KG1 (cell line): ENCODE data around the gene GALNT10.

ENCODE experiments used
- DNase-seq: peaks from one replicate; lab custom pipeline; 2025; lab: John Stamatoyannopoulos, UW

The GALNT10 gene

DNA sequence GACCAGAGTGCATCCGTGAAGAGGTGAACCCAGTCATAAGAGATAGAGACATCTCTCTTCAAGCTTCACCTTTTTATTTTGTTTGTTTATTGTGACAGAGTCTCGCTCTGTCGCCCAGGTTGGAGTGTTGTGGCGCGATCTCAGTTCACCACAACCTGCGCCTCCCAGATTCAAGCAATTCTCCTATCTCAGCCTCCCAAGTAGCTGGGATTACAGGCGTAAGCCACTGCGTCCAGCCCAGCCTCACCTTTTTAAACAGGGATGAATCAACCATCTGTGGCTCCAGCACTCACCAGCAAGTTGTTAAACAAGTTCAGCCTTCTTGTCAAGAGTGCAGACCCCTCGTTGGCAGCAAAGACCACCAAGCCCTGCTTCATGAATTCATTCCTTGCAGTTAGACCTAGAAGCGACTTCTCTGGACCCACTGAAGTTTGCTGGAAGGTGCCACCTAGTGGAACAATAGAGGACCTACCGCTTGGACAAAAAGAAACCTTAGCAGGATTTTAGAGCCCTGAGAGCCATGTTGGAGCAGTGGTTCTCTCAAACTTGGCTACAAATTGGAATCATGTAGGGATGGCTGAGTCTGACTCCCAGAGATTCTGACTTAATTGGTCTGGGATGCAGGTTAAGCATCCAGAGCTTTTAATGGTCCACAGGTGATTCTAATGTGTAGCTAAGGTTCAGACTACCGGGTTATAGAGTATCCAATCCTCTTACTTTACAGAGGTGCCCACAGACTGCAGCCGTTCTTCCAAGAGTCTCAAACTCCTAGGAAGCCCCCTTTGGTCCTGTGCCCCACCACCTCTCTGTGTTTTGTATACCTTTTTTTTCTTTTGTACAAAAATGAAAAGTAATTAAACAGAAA is 10.5 kb upstream of the GALNT10 start:
- DNase-seq: no peak

DNA sequence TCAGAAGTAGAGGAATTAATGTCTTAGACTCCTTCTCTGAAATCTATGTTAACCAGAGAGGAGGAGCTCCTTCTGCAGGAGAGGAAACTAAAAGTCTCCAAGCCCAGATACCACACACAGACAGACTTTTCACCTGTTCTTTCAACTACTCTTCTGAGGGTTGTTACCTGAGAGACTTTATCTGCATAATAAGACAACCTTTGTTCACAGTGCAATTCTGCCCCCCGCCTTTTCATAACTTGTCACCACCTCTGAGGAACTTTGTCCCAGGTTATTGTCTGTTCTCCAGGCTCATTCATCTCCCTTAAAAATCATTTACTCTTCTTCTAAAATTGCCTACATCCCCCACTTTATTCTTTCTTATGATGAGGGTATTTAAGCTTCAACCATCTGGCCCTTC is 9.4 kb upstream of the GALNT10 start:
- DNase-seq: no peak

DNA sequence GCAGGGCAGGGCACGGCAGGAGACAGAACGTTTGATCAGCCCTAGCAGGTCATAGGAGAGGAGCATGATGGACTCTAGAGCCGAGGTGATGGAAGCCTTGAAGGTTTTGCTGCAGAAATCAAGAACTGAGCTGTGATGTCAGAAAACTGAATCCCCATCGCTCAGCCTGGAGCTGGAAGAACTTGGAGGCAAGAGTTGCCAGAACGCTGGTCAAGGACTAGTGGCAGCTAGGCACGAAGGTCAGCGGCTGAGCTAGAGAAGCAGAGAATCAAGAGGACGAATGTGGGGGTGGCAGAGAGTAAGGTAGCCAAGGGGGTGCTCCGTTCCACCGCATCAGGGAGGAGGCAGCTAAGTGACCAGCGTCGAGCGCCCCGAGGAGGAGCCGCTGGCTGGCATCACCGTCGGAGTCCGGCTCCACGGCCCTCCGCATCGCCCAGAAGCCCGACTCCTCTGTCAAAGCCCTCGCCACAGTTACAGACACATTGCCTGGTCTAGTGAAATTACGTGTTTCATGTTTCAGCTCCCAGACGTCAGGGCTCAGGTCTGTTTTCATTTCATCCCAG is 1.2 kb upstream of the GALNT10 start:
- DNase-seq: no peak

DNA sequence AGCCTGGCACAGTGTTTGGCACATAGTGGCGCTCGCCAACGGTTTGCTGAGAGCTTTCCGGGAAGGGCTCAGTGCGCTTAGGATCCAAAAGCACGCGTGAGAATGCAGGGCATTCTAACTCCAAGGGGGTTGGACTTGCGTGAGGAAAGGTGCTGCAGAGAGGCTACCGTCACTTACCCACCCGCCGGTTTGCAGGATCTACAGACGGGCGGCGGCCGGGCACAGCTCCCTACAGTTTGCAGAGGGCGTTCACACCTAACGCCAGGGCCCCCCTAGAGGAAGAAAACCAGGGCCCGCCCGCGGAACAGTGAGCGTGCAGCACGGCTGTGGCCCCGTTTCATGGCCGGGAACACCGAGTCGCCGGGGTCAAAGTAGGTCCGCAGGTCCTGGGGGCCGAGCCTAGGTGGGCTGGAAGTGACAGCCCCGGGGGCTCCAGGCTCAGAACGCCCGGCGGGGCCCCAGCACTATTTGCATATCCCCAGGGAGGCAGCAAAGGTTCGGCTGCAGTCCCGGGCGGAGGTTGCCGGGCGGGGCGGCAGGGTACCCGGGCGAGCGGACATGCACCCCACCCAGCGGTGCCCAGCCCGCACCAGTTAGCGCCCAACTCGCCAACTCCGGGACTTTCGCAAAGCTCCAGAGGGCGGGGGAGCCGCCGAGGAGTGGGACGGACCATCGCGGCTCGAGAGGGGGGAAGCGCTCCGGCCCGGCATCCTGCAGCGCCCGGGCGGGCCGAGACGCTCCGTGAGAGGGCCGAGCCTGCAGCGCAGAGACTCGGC is 526 bp upstream of the GALNT10 start:
- peak; percentile 11 for DNase-seq

DNA sequence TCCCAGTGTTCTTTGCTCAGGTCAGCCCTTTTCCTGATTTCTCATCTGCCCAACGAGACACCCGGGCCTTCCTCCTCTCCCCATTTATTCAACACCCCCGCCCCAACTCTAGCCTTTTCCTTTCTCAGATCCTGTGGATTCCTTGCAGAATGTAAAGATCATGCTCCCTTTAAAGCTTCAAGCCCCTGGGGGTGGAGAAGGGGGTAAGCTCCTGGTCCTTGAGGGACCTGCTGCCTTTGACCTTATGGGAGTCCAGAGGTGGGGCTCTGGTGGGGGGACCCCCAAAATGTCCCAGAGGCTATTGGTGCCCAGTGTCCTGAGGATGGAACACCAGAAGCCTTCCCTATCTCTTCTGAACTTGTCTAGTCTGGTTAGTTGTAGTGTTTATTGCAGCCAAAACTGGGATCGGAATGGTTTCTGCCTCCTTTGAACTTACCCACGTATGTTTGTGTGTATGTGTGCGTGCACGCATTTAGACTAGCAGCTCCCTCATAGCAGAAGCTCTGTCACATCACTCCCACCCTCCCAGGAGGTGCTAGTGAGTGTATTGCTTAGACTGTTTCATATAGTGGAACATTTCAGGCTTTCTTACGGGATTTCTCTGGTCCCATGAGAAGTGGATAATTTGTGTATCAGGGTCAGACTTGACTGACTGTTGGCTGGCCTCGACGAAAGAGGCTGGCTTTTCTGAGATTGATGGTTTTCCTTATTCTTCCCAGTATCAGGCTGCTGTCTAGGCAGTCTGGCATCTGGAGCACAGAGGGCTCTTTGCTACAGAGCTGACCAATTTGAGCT is 1.1 kb downstream of the GALNT10 start:
- DNase-seq: no peak

DNA sequence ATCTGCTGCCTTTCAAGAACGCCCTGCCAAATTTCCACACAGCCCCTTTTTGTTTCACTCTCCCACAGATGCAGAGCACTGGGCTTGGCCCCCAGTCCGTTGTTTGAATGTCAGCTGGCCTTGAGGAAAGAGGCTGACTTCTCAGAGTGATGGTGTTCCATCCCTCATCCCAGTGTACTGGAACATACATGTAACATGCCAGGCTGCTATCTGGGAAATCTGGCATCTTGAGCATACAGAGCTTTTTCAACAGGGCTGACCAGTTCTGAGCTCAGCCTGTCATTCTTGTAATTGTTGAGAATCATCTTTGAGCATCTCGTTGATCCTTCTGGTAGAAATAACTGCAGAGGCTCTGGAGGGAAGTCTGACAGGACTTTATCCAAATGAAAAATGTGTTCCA is 2.8 kb downstream of the GALNT10 start:
- DNase-seq: no peak

DNA sequence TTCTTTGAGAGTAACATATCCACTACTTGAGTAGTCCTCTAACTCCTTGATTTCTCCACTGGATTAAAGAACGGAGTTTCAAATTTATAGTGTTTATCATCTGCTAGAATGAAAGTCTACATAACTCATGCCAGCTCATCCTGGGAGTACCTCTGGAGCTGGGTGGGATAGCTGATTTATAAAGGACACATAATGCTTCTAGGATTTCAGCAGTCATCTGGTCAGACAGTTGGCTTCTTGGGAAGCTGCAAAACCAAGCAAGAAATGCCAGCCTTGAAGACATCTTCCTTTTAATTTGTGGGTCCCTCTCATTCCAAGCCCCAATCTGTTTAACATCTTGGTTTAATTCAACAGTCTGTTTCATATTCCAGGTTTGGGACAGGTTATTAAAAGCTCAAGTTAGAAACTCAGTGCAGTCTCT is 3.2 kb downstream of the GALNT10 start:
- no peak for DNase-seq

DNA sequence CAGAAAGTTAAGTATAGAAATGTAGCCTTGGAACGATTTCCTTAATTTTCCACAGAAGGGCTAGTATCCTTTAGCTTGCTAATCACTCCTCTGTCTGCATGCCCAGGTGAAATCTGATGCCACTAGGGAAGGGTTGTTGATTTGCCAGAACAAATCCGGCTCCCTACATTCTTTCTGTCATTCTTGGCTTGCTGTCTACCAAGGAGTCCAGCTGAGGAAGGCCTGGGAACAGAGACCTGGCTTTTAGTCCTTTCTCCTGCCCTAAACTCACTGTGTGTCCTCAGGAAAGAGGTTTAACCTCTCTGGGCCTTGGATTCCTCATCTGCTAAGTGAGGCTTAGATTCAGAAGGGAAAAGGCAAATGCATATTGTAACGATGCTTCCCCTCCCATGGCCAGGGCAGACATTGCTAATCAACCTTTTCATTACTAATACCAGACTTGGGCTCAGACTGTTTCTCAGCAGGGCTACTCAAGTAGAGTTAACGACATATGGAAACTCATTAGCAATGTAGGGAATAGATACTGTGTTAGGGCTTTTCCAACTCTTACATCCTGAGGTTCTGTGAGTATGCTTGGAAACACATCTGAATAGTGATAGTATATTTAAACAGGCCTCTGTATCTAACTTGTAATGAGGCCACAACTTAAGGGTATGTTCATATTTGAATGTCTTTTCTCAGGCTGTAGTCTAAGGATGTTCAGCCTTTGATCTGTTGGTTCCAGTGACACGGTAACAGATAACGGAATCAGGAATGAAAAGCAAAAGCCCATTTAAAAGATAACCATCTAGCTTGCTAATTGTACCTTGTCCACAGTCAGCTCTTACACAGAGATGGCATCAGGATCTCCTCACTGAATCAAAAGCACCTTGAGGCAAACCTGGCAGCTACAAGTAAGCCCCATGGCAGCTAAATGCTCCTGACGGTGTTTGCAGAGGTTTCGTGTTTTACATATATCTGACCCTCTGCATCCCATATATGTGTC is 4.1 kb downstream of the GALNT10 start:
- DNase-seq: no peak

DNA sequence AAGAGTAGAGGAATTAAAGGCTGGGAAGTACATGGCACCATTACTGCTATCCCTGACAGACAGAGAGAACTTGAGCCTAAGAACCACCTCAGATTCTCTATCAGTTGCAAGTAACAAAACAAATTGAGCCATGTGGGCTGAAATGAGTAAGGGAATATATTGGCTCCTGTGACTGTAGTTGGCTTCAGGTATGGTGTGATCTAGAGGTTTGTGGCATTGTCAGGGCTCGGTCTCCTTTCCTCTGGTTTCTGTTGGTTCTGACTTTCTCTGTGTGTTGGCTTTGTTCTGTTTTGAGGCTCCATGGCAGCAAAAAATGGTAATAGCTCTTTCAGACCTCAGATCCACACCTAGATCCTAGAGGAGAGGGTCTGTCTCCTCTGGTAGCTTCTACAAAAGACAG is 5.7 kb downstream of the GALNT10 start:
- no peak for DNase-seq

DNA sequence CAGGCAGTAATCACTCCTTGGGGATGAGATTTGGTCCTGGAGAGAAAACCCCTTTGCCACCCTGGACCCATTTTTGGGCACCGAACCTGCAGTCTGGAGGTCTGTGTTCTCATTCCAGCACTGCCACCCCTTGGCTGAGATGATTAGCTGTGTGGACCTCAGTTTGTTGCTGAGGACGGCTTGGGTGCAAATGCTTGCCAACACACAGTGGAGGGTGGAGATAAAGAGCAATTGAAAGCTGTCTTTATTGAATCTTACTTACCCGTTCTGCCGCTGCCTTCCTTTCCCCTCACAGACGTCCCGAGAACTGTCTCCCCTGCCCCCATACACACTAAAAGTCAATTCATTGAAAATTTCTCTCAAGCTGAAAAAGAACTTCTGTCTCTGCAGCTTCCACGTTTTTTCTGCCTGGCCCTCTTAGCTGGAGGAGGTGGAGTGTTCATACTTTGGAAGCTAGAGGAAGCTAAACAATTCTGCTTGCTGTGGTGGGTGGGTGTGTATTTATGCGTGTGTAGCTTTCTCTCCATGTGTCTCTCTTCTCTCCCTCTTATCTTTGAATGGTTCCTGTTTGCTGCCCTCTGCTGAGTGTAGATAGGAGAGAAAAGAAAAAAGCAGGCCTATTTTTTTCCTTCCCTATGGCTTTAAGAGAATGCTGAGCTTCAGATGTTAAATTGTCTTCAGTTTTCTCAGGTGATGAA is 6.6 kb downstream of the GALNT10 start:
- no peak for DNase-seq

DNA sequence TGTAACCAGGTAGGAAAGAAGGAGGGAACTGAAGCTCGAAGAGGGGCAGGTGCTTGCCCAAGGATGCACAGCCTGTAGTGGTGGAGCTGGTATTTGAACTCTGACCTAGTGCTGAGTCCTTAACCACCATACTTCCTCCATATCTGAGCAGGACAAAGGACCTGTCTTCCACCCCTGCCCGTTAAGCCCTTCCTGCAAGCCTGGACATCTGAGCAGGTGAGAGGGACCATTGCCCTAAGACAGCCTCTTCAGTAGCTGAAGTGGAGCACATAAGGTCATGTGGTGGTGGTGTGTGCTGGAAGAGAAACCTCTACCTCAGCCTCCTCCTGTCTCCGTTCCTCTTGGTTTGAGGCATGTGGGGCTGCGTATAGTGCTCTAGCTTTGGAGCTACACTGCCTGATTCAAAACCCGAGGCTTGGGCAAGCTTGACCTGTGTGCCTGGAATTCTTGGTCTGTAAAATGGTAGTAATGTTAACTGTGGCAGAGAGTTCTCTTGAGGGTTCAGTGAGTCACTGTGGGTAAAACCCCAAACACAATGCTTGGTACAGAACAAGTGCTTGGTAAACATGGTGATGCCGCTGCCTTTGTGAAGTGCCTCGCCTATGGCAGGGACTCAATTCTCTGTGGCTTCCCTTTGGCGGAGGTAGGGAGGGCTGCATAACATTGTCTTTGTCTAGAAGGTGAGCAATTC is 7.4 kb downstream of the GALNT10 start:
- DNase-seq: no peak

DNA sequence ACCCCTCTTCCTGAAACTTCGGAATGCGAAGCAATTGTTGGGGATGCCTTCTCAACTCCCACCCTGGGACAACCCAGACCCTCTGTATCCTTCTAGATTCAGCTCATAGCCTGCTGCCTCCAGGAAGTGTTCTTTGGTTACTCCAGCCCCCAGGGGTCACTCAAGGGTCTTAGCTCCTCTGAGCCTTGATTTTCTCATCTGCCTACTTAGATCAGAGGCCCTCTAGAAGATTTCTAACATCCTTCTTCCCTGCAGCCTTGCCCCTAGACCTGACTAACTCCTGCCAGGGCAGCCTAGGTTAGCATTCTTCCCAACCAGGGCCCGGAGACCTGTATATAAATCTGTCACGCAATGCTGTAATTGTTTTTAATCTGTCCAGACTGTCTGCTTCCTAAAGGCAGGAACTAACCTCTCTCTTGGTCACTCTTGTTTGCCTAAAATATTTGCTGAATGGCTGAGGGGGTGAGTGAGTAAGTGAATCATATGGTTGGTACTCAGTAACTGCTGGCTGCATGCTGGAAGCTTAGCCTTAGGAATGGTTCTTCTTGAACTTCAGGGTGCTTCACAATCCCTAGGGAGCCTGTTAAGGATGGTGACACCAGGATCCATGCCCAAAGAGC is 8.2 kb downstream of the GALNT10 start:
- no peak for DNase-seq

DNA sequence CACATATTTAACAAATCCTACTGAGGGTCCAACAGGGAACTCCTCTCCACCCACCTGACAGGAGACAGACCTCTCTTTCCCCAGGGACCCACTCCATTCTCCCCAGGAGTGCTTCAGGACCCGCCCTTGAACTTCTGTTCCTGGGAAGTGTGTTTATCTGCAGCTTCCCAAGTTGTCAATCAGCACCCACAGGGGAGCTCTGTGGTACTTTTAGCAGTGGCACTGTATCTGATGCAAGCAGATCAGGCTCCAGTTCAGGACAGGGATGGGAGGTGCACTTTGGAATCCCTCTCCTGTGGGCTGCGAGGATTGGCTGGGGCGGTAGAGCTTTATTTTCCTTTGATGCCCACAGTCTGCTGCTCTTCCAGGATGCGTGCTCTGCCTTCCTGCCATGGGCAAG is 8.7 kb downstream of the GALNT10 start:
- no peak for DNase-seq

DNA sequence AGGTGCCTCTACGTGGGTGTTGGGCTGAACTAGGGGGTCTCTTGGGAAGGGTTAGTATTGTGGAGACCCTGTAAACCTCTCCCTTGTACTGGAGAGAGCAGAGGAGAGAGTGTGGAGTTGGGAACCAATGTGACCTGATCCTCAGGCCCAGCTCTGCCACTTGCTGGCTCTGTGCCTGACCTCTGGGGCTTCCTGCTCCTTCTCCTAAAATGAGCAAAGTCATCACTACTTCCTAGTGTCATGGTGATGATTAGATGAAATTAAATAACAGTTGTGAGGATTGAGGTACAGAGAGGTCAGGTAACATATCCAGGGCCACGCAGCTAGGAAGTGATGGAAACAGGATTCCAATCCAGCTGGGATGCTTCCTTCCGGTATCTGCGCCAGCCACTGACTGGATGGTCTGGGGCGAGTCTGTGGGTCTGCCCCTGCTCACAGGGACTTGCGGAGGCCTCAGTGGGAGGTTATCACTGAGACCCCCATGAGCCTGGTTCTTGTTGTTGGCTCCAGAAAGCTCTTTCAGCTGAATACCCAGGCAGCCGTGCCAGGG is 9.2 kb downstream of the GALNT10 start:
- no peak for DNase-seq

DNA sequence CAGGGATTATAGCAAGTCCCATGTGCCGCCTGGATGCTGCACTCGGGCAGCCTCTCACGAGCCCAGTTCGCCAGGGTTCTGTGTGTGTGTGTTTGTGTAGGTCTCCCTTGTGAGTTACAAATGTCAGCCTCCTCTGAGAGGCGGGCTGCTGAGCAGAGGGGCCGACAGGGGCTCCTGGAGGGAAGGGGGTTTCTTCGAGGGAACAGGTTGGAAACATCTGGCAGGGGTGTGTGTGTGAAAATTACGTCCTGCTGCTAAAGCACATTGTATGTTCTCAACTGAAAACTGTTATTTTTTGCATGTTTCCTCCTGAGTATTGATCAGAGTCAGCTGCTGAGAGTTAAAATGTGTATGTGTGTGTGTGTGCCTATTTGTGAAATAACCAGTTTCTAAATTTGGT is 9.7 kb downstream of the GALNT10 start:
- no peak for DNase-seq

DNA sequence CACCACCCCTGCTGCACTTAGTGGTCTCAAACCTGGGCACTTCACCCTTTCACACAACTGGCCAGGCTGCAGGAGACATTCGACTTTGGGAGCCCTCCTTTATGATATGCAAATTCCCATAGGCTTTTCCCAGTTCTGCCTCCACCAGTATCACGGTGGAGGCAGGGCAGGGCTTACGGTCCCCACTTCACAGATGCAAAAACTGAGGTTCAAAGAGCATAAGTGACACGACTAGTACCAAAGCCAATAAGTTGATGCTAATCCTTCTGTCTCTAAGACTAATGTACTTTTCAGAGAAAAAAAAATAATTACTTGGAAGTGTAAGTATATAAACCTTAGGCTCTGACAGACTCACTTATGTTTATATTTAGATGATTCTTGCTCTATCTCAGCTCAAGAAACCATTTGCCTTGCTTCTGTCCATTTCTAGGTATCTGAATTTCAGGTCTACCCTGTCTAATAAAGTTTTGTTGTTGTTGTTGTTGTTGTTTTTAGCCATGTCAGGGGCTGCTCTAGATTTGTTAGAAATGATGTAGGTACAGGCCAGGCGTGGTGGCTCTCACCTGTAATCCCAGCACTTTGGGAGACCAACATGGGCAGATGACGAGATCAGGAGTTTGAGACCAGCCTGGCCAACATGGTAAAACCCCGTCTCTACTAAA is 10.7 kb downstream of the GALNT10 start:
- DNase-seq: no peak

DNA sequence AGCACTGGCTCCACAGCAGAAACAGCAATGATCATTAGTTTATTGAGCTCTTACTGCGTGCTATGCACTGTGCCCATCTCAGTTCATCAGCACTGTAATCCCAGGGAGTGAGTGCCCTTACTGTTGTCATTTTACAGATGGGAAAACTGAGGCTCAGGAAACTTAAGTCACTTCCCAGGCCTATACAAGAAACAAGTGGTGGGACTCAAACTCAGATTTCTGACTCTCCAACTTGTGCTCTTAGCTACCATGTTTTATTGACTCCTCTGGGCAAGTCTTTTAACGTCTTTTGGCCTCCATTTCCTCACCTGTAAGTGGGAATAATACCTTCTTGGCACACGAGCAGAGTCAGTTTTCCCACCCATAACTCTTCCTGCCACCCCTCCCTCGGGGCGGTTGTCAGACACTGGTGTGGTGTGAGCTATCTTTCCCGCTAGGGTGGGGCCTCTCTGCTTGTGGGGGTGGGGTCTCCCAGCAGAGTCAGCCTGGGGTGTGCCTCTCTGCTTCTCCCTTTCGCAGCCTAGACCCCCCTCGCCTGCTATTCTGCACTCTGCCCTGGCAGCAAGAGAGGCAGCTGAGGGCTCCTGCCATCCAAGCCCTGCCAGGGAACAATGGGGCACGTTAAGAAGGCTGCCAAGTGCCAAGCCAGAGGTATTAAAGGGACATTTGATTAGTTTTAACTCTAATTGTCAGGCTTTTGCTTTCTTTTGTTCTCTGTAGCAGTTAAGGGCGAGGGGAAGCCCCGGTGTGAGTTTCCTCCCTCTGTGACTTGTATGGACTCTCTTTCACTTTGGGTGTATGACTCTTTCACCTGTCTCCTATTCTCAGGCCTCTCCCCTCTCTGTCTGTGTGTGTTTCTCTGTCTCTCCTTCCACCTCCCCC is 12.1 kb downstream of the GALNT10 start:
- DNase-seq: no peak
